ENCODE data around the gene AGTRAP.

AGTRAP gene

GRCh38 chr1:11784993-11785769 is 49.2 kb downstream of the AGTRAP start:
- no peak for DNase-seq (ENCODE audit: low read depth)
- H3K4me3 ChIP-seq (ENCODE audit: low read depth, low read length): peak overlapping the region; percentile 15
- in situ Hi-C loops (cut with HindIII; ENCODE audit: low sequenced_read_pairs): no loop called here
- TF ChIP-seq CTCF (IDR thresholded peaks at IDR 0.05; ENCODE audit: low read depth, low read length, missing control alignments): peak; percentile 83

- in situ Hi-C loops (cut with HindIII; ENCODE audit: low sequenced_read_pairs): no loop called here
- DNase-seq (ENCODE audit: low read depth): no peak
- no peak overlapping the region for H3K4me3 ChIP-seq (ENCODE audit: low read depth, low read length)
- no peak for TF ChIP-seq CTCF (IDR thresholded peaks at IDR 0.05; ENCODE audit: low read depth, low read length, missing control alignments)
Measured at GRCh38 chr1:11786168-11786567, 50.2 kb downstream of the AGTRAP start.

GRCh38 chr1:11787251-11787803 is 51.4 kb downstream of the AGTRAP start:
- H3K4me3 ChIP-seq (ENCODE audit: low read depth, low read length): no peak overlapping the region
- DNase-seq (ENCODE audit: low read depth): no peak
- in situ Hi-C loops (cut with HindIII; ENCODE audit: low sequenced_read_pairs): no loop called here
- no peak for TF ChIP-seq CTCF (IDR thresholded peaks at IDR 0.05; ENCODE audit: low read depth, low read length, missing control alignments)

GRCh38 chr1:11787804-11788436 is 52.0 kb downstream of the AGTRAP start:
- in situ Hi-C loops (cut with HindIII; ENCODE audit: low sequenced_read_pairs): no loop called here
- H3K4me3 ChIP-seq (ENCODE audit: low read depth, low read length): no peak overlapping the region
- DNase-seq (ENCODE audit: low read depth): no peak
- no peak for TF ChIP-seq CTCF (IDR thresholded peaks at IDR 0.05; ENCODE audit: low read depth, low read length, missing control alignments)

- no peak overlapping the region for H3K4me3 ChIP-seq (ENCODE audit: low read depth, low read length)
- no peak for DNase-seq (ENCODE audit: low read depth)
- no peak for TF ChIP-seq CTCF (IDR thresholded peaks at IDR 0.05; ENCODE audit: low read depth, low read length, missing control alignments)
- in situ Hi-C loops (cut with HindIII; ENCODE audit: low sequenced_read_pairs): no loop called here
Measured at GRCh38 chr1:11788549-11789053, 52.7 kb downstream of the AGTRAP start.

- no peak overlapping the region for H3K4me3 ChIP-seq (ENCODE audit: low read depth, low read length)
- DNase-seq (ENCODE audit: low read depth): no peak
- TF ChIP-seq CTCF (IDR thresholded peaks at IDR 0.05; ENCODE audit: low read depth, low read length, missing control alignments): no peak
- in situ Hi-C loops (cut with HindIII; ENCODE audit: low sequenced_read_pairs): no loop called here
Measured at GRCh38 chr1:11789126-11790067, 53.5 kb downstream of the AGTRAP start.
